M059J (cell line): Measurements from ENCODE around the gene OR5J2. TPM values are rescaled to one million over a fixed set of nuclear protein-coding genes. Genes with fewer than 3 reads are reported as not detected.
"Not testable (repeated sequence)": the region's sequence is repeated elsewhere in the genome, so short reads cannot be mapped to it uniquely, and the experiment has no call there.

Experiments used
- DNase-seq: peaks from one replicate; pipeline ENCODE4 v3.0.0-alpha.2; 2012; ENCODE audit warnings: low read depth
- total RNA-seq: library from RNA; depleted of rRNA; stranded (reverse); fragments of >200 nt; shearing (Covaris generic); gene quantifications from 2 replicates; pipeline ENCODE4 v1.2.3, GENCODE V29; 2014; rRNA removed

Gene OR5J2
- not detected in 2 replicates for total RNA-seq

- DNase-seq, result no peak
Measured at GRCh38 chr11:56176318-56176717, at the start of gene OR5J2. Gene OR5J2, plus strand, starts transcription at chr11:56176618. Its CDS starts 0 bp downstream, at chr11:56176618.

- no peak for DNase-seq
Measured at GRCh38 chr11:56140151-56140661, 36.2 kb upstream of the OR5J2 start, which contains the start of gene OR8J3. Gene OR8J3, minus strand, starts transcription at chr11:56140201. Its CDS starts 2,483 bp downstream, at chr11:56137718.

GRCh38 chr11:56143681-56144080 lies 32.7 kb upstream of the OR5J2 start:
- DNase-seq, result not testable (repeated sequence)

GRCh38 chr11:56151376-56151775 lies 25.0 kb upstream of the OR5J2 start:
- DNase-seq, result no peak

- no peak for DNase-seq
Measured at GRCh38 chr11:56152333-56152732, 24.1 kb upstream of the OR5J2 start.

GRCh38 chr11:56160217-56160616 lies 16.2 kb upstream of the OR5J2 start, which contains the start of gene OR8K5:
Gene OR8K5, minus strand, starts transcription at chr11:56160317. Its CDS starts 0 bp downstream, at chr11:56160317.
- DNase-seq, result no peak

- no peak for DNase-seq
Measured at GRCh38 chr11:56163804-56164203, 12.6 kb upstream of the OR5J2 start.

GRCh38 chr11:56172256-56172830 lies 4.1 kb upstream of the OR5J2 start:
- DNase-seq, result no peak

GRCh38 chr11:56183459-56183858 lies 7.0 kb downstream of the OR5J2 start:
- DNase-seq, result no peak

- DNase-seq, result no peak
Measured at GRCh38 chr11:56188602-56189001, 12.2 kb downstream of the OR5J2 start.

- no peak for DNase-seq
Measured at GRCh38 chr11:56196705-56197104, 20.3 kb downstream of the OR5J2 start.

GRCh38 chr11:56197367-56197766 lies 20.9 kb downstream of the OR5J2 start:
- DNase-seq, result no peak

GRCh38 chr11:56207790-56208189 lies 31.4 kb downstream of the OR5J2 start:
- no peak for DNase-seq

- DNase-seq, result no peak
Measured at GRCh38 chr11:56214537-56214936, 38.1 kb downstream of the OR5J2 start.

- DNase-seq, result not testable (repeated sequence)
Measured at GRCh38 chr11:56219735-56220134, 43.3 kb downstream of the OR5J2 start.

Other genes with a start within 250 kb of the OR5J2 start
- gene OR5I1, start 240.2 kb upstream of the OR5J2 start, total RNA-seq, result not detected in 2 replicates
- gene OR10AG1, start 206.7 kb upstream of the OR5J2 start, total RNA-seq, result not detected in 2 replicates
- gene OR5F1, start 182.0 kb upstream of the OR5J2 start, total RNA-seq, result not detected in 2 replicates
- not detected in 2 replicates for gene OR5AS1, start 149.0 kb upstream of the OR5J2 start, total RNA-seq
- gene OR8I2, start 83.3 kb upstream of the OR5J2 start, total RNA-seq, result not detected in 2 replicates
- not detected in 2 replicates for gene OR8H2, start 72.9 kb upstream of the OR5J2 start, total RNA-seq
- not detected in 2 replicates for gene OR8H3, start 54.2 kb upstream of the OR5J2 start, total RNA-seq
- gene OR8J3, start 36.4 kb upstream of the OR5J2 start, total RNA-seq, result not detected in 2 replicates
- not detected in 2 replicates for gene OR8K5, start 16.3 kb upstream of the OR5J2 start, total RNA-seq
- not detected in 2 replicates for gene OR5T2, start 57.6 kb downstream of the OR5J2 start, total RNA-seq
- not detected in 2 replicates for gene OR5T3, start 75.6 kb downstream of the OR5J2 start, total RNA-seq
- not detected in 2 replicates for gene OR5T1, start 97.5 kb downstream of the OR5J2 start, total RNA-seq
- not detected in 2 replicates for gene OR8H1, start 115.6 kb downstream of the OR5J2 start, total RNA-seq
- gene OR8K3, start 138.5 kb downstream of the OR5J2 start, total RNA-seq, result not detected in 2 replicates
- not detected in 2 replicates for gene OR8K1, start 169.4 kb downstream of the OR5J2 start, total RNA-seq
- not detected in 2 replicates for gene OR8J1, start 177.7 kb downstream of the OR5J2 start, total RNA-seq
- gene OR8U1, start 199.0 kb downstream of the OR5J2 start, total RNA-seq, result not detected in 2 replicates
- gene OR5AL1, start 236.1 kb downstream of the OR5J2 start, total RNA-seq, result not detected in 2 replicates